ENCODE results near the gene ZKSCAN3. TPM values are rescaled to one million over a fixed set of nuclear protein-coding genes. Genes with fewer than 3 reads are reported as not detected.
"Not testable (repeated sequence)": the region's sequence is repeated elsewhere in the genome, so short reads cannot be mapped to it uniquely, and the experiment has no call there.

The ZKSCAN3 gene
- total and polyA plus RNA-seq, 3 experiments from 2014 or later: 3.0 to 4.7 (median 3.2) TPM

GRCh38 chr6:28402197-28402596 is 52.5 kb downstream of the ZKSCAN3 start:
- H3K27me3 Mint-ChIP-seq: peaks cover 18 to 57% of the 10 kb centered on the region in 2 donors
- no peak for DNase-seq
- CTCF ChIA-PET: interaction anchor here (1.1 to 1.5 kb wide), 2 partner anchors 46 to 261 kb away, joined by 3 to 5 read pairs; partner anchors contain the start of gene ZKSCAN8
- POLR2A ChIA-PET: no interaction called here
- peaks cover 3 to 7% (median 6%) of the 10 kb centered on the region in 5 donors for H3K9me3 Mint-ChIP-seq
- Histone ChIP-seq H3K9me3 (ENCODE audit: low read length) (no peaks in the 10 kb centered on the region), H3K4me3 (ENCODE audit: low read length) (no peak overlapping the region), H3K4me1 (ENCODE audit: insufficient read depth, low read length) (peaks cover 24% of the 10 kb centered on the region), H3K27ac (ENCODE audit: low read depth, low read length) (no peak overlapping the region), H3K27me3 (ENCODE audit: insufficient read depth, low read length, poor library complexity, severe bottlenecking) (no peaks in the 10 kb centered on the region), H3K36me3 (ENCODE audit: insufficient read depth, low read length) (no peaks in the 10 kb centered on the region)
- H3K36me3 Mint-ChIP-seq: peaks cover 2 to 21% (median 20%) of the 10 kb centered on the region in 3 donors
- peak overlapping the region in 1 of 7 donors; percentile 1 for H3K4me3 Mint-ChIP-seq
- no peak overlapping the region for H3K27ac Mint-ChIP-seq
- H3K4me1 Mint-ChIP-seq: peaks cover 21 to 29% (median 24%) of the 10 kb centered on the region in 3 donors

- H3K4me3 ChIP-seq (ENCODE audit: low read length); H3K36me3 ChIP-seq (ENCODE audit: insufficient read depth, low read length); H3K9me3 ChIP-seq (ENCODE audit: low read length); POLR2A ChIA-PET; CTCF ChIA-PET; H3K27ac Mint-ChIP-seq; DNase-seq; H3K27me3 ChIP-seq (ENCODE audit: insufficient read depth, low read length, poor library complexity, severe bottlenecking); H3K27ac ChIP-seq (ENCODE audit: low read depth, low read length); H3K9me3 Mint-ChIP-seq: not testable (repeated sequence)
- peaks cover 19 to 68% of the 10 kb centered on the region in 2 donors for H3K27me3 Mint-ChIP-seq
- peaks cover 11% of the 10 kb centered on the region for H3K4me1 ChIP-seq (ENCODE audit: insufficient read depth, low read length)
- H3K36me3 Mint-ChIP-seq: peaks cover 0 to 10% (median 8%) of the 10 kb centered on the region in 3 donors
- peaks cover 8 to 15% (median 10%) of the 10 kb centered on the region in 3 donors for H3K4me1 Mint-ChIP-seq
- peak overlapping the region in 1 of 7 donors; percentile 24 for H3K4me3 Mint-ChIP-seq
Observed at GRCh38 chr6:28403923-28404322, 54.2 kb downstream of the ZKSCAN3 start.

- H3K27me3 ChIP-seq (ENCODE audit: insufficient read depth, low read length, poor library complexity, severe bottlenecking): no peaks in the 10 kb centered on the region
- Mint-ChIP-seq H3K4me3 (no peak overlapping the region), H3K27ac (no peak overlapping the region), H3K4me1 (no peaks in the 10 kb centered on the region), H3K9me3 (peaks cover 0 to 5% (median 3%) of the 10 kb centered on the region in 5 donors), H3K36me3 (no peaks in the 10 kb centered on the region), H3K27me3 (peaks cover 23 to 73% of the 10 kb centered on the region in 2 donors)
- CTCF ChIA-PET: no interaction called here
- POLR2A ChIA-PET: no interaction called here
- no peak overlapping the region for H3K27ac ChIP-seq (ENCODE audit: low read depth, low read length)
- no peaks in the 10 kb centered on the region for H3K9me3 ChIP-seq (ENCODE audit: low read length)
- H3K36me3 ChIP-seq (ENCODE audit: insufficient read depth, low read length): no peaks in the 10 kb centered on the region
- no peaks in the 10 kb centered on the region for H3K4me1 ChIP-seq (ENCODE audit: insufficient read depth, low read length)
- H3K4me3 ChIP-seq (ENCODE audit: low read length): no peak overlapping the region
- no peak for DNase-seq
Observed at GRCh38 chr6:28407401-28407800, 57.7 kb downstream of the ZKSCAN3 start.

GRCh38 chr6:28408076-28408802 is 58.5 kb downstream of the ZKSCAN3 start:
- Mint-ChIP-seq H3K4me3 (no peak overlapping the region), H3K4me1 (no peaks in the 10 kb centered on the region), H3K36me3 (no peaks in the 10 kb centered on the region), H3K27me3 (peaks cover 25 to 68% of the 10 kb centered on the region in 2 donors), H3K27ac (no peak overlapping the region), H3K9me3 (peaks cover 0 to 5% (median 3%) of the 10 kb centered on the region in 5 donors)
- POLR2A ChIA-PET: no interaction called here
- no peaks in the 10 kb centered on the region for H3K4me1 ChIP-seq (ENCODE audit: insufficient read depth, low read length)
- H3K27me3 ChIP-seq (ENCODE audit: insufficient read depth, low read length, poor library complexity, severe bottlenecking): no peaks in the 10 kb centered on the region
- CTCF ChIA-PET: no interaction called here
- H3K27ac ChIP-seq (ENCODE audit: low read depth, low read length): no peak overlapping the region
- no peaks in the 10 kb centered on the region for H3K9me3 ChIP-seq (ENCODE audit: low read length)
- no peak overlapping the region for H3K4me3 ChIP-seq (ENCODE audit: low read length)
- DNase-seq: no peak
- no peaks in the 10 kb centered on the region for H3K36me3 ChIP-seq (ENCODE audit: insufficient read depth, low read length)

DNA sequence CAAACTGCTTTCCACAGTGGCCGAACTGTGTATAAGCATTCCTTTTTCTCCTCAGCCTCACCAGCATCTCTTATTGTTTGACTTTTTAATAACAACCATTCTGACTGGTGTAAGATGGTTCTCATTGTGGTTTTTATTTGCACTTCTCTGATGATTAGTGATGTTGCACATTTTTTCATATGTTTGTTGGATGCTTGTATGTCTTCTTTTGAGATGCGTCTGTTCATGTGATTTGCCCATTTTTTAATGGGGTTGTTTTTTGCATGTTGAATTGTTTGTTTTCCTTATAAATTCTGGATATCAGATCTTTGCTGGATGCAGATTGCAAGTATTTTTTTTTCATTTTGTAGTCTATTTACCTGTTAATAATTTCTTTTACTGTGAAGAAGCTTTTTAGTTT is 61.0 kb downstream of the ZKSCAN3 start:
- POLR2A ChIA-PET: interaction anchor here (0.6 kb wide), 1 partner anchor 476 kb away, joined by 5 read pairs; no protein-coding TSS in a partner anchor
- CTCF ChIA-PET: no interaction called here
- H3K36me3 ChIP-seq (ENCODE audit: insufficient read depth, low read length): no peaks in the 10 kb centered on the region
- DNase-seq: no peak
- Mint-ChIP-seq H3K27ac (no peak overlapping the region), H3K4me1 (no peaks in the 10 kb centered on the region), H3K4me3 (no peak overlapping the region), H3K36me3 (no peaks in the 10 kb centered on the region), H3K9me3 (peaks cover 0 to 2% (median 0%) of the 10 kb centered on the region in 5 donors), H3K27me3 (peaks cover 19 to 68% of the 10 kb centered on the region in 2 donors)
- no peak overlapping the region for H3K27ac ChIP-seq (ENCODE audit: low read depth, low read length)
- no peaks in the 10 kb centered on the region for H3K27me3 ChIP-seq (ENCODE audit: insufficient read depth, low read length, poor library complexity, severe bottlenecking)
- no peak overlapping the region for H3K4me3 ChIP-seq (ENCODE audit: low read length)
- H3K9me3 ChIP-seq (ENCODE audit: low read length): no peaks in the 10 kb centered on the region
- no peaks in the 10 kb centered on the region for H3K4me1 ChIP-seq (ENCODE audit: insufficient read depth, low read length)

DNA sequence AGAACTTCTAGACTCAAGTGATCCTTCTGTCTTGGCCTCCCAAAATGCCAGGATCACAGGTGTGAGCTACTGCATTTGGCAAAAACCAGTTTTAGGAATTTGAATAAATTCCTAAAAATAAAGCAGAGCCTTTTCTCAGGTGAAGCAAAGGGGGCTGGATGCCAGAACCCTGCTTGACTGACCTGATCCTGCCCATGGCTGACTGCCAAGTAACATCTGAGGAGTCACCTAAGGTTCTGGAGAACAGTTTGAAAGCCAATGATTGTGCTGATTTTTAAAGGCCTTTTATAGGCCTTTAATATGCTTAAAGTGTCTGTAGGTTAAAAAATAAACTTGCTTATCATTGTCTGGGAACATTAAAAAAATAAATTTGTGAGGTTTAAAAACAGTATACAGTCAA is 63.9 kb downstream of the ZKSCAN3 start:
- H3K36me3 Mint-ChIP-seq: no peaks in the 10 kb centered on the region
- DNase-seq: no peak
- no peaks in the 10 kb centered on the region for H3K4me1 ChIP-seq (ENCODE audit: insufficient read depth, low read length)
- peaks cover 0 to 2% (median 0%) of the 10 kb centered on the region in 5 donors for H3K9me3 Mint-ChIP-seq
- H3K9me3 ChIP-seq (ENCODE audit: low read length): no peaks in the 10 kb centered on the region
- no peak overlapping the region for H3K27ac ChIP-seq (ENCODE audit: low read depth, low read length)
- no peak overlapping the region for H3K27ac Mint-ChIP-seq
- no peaks in the 10 kb centered on the region for H3K4me1 Mint-ChIP-seq
- CTCF ChIA-PET: no interaction called here
- H3K4me3 ChIP-seq (ENCODE audit: low read length): no peak overlapping the region
- H3K36me3 ChIP-seq (ENCODE audit: insufficient read depth, low read length): no peaks in the 10 kb centered on the region
- peaks cover 15 to 50% of the 10 kb centered on the region in 2 donors for H3K27me3 Mint-ChIP-seq
- no peaks in the 10 kb centered on the region for H3K27me3 ChIP-seq (ENCODE audit: insufficient read depth, low read length, poor library complexity, severe bottlenecking)
- no peak overlapping the region for H3K4me3 Mint-ChIP-seq
- POLR2A ChIA-PET: no interaction called here

Other genes starting within 250 kb of the ZKSCAN3 start
- gene ZSCAN16, start 225.3 kb upstream of the ZKSCAN3 start, total RNA-seq: 1 to 10 TPM; 5.3 to 5.8 TPM
- 11.5 TPM for gene ZSCAN16, start 225.3 kb upstream of the ZKSCAN3 start, polyA plus RNA-seq
- 10 to 100 TPM; 15.6 to 17.4 TPM for gene ZKSCAN8, start 208.1 kb upstream of the ZKSCAN3 start, total RNA-seq
- gene ZKSCAN8, start 208.1 kb upstream of the ZKSCAN3 start, polyA plus RNA-seq: 1.9 TPM
- gene ZSCAN9, start 124.7 kb upstream of the ZKSCAN3 start, total RNA-seq: 1 to 10 TPM; 5.0 to 6.8 TPM
- 4.7 TPM for gene ZSCAN9, start 124.7 kb upstream of the ZKSCAN3 start, polyA plus RNA-seq
- 1 to 10 TPM; 5.6 to 6.3 TPM for gene ZKSCAN4, start 97.7 kb upstream of the ZKSCAN3 start, total RNA-seq
- gene ZKSCAN4, start 97.7 kb upstream of the ZKSCAN3 start, polyA plus RNA-seq: 5.8 TPM
- gene NKAPL, start 90.7 kb upstream of the ZKSCAN3 start, total RNA-seq: under 1 TPM; 0.22 TPM
- not detected for gene NKAPL, start 90.7 kb upstream of the ZKSCAN3 start, polyA plus RNA-seq
- gene ZSCAN26, start 82.8 kb upstream of the ZKSCAN3 start, total RNA-seq: 1 to 10 TPM; 5.6 to 6.4 TPM
- gene ZSCAN26, start 82.8 kb upstream of the ZKSCAN3 start, polyA plus RNA-seq: 15.8 TPM
- 1 to 10 TPM; 4.6 to 5.4 TPM for gene PGBD1, start 68.4 kb upstream of the ZKSCAN3 start, total RNA-seq
- gene PGBD1, start 68.4 kb upstream of the ZKSCAN3 start, polyA plus RNA-seq: 0.87 TPM
- gene ZSCAN31, start 13.8 kb upstream of the ZKSCAN3 start, total RNA-seq: 1 to 10 TPM; 1.1 to 2.6 TPM
- 0.72 TPM for gene ZSCAN31, start 13.8 kb upstream of the ZKSCAN3 start, polyA plus RNA-seq
- gene ZSCAN12, start 49.8 kb downstream of the ZKSCAN3 start, total RNA-seq: 1 to 10 TPM; 4.3 to 4.4 TPM
- 2.2 TPM for gene ZSCAN12, start 49.8 kb downstream of the ZKSCAN3 start, polyA plus RNA-seq
- gene ZSCAN23, start 93.5 kb downstream of the ZKSCAN3 start, total RNA-seq: 1 to 10 TPM in 1 of 2 experiments, under 1 TPM in 1; 0.63 to 1.3 TPM
- not detected for gene ZSCAN23, start 93.5 kb downstream of the ZKSCAN3 start, polyA plus RNA-seq
- not detected for gene GPX6, start 165.8 kb downstream of the ZKSCAN3 start, total RNA-seq
- gene GPX6, start 165.8 kb downstream of the ZKSCAN3 start, polyA plus RNA-seq: not detected
- gene GPX5, start 175.9 kb downstream of the ZKSCAN3 start, total RNA-seq: not detected
- gene GPX5, start 175.9 kb downstream of the ZKSCAN3 start, polyA plus RNA-seq: 0.84 TPM